Inflammatory macrophage treated with lipopolysaccharide for 4 hours (primary cell): ENCODE results near the gene CAPN5.

Experiments used
- DNase-seq: peaks from one replicate; pipeline ENCODE4 v3.0.0-alpha.2; 2020

CAPN5 gene

DNA sequence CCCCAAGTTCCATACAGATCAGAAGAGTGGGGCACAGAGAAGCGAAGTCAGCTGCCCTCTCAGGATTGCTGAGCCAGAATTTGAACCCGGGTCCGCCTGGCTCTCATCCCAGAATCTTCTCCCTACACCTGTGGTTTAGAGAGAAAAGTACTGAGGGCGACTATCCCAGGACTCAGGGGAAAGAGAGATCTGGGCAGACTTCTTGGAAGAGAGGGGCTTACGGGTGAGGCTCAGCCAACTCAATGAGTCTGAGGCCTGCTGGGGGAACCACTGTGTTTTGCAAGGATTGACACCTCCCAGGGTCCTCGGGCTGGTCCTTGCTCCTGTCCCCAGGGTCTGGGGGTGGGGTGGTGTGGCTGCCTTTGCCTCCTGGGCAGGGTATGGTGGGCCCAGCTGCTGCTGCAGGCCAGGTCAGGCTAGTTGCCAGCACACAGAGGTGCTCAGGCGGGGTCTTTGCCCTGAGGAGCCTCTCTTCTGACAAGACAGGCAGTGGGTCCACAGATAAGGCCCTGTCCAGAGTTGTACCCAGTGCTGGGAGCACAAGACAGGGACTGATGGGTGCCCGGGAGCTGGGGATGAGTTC is 1.2 kb downstream of the CAPN5 start:
- DNase-seq = no peak

- no peak for DNase-seq
Observed at GRCh38 chr11:77068457-77069335, 1.9 kb downstream of the CAPN5 start.

DNA sequence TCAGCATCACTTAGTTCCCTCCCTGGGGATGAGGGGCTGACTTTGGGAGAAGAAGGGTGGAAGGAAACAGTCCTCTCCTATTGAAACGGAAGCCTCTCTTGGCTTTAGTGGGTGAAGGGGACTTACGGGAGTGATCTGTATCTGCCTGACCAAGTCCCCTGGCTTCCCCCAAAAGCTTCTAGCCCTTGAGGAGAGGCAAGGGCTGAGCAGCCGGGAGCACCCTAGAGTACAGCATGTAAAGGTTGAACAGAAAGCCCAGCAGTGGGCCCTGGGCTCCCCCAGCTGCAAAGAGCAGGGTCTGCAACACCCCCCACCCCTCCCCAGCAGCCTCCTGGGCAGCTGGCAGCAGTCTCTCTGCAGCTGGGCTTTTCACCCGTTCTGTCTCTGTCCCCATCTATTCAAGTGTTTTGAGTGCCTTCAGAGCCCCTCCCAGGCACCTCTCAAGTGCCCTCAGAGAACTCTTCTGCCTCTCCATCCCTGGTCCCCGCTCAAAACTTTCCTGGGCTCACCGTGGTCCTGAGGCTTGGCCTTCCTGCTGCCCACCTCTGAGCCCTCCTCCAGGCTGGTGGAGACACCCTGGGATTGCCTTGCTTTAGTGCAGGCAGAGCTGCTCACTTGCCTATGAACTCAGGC is 2.7 kb downstream of the CAPN5 start:
- no peak for DNase-seq

GRCh38 chr11:77069969-77070582 is 3.3 kb downstream of the CAPN5 start:
- no peak for DNase-seq

DNA sequence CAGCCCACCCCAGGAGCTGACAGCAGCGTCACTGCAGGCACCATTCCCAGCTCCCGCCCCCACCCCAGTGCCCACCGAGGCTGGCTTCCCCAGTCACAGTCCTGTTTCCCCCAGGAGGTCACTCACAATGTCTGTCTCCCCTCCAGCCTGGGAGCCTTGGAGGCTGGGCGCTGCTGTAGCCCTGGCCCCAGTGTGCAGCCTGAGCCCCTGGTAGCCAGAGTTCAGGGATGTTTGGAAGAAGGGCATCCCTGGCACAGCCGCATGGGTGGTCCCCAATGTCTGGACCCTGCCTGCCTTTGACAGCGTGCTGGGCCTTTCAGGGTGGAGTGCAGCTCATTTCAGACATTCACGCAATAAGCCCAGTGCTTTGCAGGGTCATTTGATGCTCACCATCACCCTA is 4.3 kb downstream of the CAPN5 start:
- no peak for DNase-seq

DNA sequence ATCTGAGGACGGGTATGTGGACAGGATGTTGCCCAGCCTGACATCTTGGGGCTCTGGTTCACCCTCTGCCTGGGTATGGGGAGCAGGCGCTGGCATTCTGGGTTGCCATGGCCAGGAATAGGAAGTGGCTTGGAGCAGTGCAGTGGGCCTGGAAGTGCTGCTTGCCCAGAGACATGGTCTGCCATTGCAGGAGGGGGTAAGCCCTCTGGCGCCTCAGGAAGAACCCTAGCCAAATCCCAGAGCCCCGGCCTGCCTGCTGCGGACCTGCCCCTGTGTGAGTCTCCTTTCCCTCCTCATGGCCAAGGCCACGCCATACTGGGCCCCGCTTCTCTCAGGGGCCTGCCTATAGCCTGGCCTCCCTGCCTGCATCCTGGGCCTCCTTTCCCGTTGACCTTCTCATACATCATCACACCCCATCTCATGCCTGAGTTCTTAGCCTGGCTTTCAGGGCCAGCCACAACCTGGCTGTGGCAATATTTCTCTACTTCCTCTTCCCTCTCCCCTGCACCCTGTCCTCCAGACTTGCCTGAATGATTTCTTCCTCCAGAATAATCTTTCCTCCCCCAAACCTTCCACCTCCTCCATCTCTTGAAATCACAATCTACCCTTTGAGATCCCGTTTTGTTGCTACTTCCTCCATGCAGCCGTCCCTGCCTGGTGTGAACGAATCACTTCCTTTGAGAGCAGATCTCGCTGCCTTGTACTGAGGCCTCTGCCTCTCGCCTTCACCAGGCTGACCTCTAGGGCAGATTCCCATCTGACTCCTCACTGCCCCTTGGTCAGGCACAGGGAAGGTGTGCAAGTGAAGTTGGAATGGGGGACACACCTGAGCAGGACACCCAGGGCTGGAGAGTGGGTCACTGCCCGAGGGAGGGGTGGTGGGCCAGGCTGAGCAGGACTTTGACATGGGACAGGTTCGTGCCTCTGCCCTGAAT is 5.2 kb downstream of the CAPN5 start:
- DNase-seq = peak; percentile 39

DNA sequence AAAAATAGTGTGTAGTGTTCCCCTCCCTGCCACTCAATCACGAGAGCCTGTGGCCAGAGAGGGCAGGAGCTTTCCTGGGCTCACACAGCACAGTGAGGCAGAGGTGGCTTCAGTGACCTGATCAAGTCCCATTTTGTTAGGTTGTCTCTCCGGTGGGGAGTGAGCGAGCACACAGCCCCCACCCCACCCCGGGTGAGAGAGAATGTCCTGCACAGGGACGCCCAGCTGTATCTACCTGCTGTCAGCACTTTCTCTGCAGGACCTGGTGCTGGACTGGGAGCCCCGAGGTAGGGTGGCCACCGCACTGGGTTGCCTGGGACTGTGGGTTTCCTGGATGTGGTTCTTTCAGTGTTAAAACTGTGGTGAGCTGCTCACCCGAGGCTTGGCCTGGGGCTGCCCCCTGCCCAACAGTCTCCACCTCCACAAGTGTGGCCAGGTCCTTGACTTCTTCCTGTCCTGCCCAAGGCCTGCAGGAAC is 6.1 kb downstream of the CAPN5 start:
- no peak for DNase-seq

DNA sequence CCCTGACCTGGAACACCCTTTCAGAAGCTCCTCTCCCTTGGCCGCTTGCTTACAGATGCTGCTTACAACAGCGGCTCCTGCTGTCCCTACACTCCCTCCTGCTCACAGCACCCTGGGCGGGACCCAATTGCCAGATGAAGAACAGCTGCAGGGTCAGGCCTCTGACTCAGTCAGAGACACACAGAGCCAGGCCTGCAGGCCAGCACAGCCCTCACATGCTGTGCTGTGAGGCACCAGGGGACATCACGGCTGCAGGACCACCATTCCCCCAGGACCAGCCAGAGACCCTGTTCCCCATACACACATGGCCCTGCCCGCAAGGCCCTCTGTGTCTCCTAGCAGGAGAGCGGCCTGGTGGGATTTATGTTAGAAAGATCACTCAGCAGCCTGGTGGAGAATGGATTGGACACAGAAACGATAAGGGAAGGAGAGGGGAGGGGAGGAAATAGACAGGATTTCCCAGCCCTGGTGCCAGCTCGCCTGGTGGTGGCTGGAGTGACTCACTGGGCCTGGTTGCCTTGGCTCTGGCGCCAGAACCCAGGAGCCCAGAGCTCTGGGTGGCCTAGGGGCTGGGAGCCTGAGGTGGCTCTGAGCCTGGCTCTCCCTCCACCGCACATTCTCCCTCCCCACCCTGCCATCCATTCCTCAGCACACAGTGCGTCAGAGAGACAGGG is 6.7 kb downstream of the CAPN5 start:
- DNase-seq = no peak

DNA sequence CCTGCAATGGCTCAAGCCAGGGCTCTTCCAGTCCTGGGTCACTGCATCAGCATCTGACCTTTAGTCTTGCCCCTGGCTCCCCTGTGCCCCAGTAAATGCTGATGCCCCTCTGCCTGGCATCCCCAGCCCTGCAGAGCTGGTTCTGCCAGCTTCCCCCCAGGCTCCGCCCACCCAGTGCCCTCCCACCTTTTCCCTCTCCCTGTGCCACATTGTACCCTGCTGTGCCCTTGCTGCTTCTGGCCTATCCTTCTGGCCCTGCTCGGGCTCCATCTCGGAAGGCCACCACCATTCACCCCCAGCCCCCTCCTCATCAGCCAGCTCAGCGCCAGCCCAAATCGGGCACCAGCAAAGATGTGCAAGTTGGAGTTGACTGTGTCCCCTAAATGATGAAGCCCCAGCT is 7.4 kb downstream of the CAPN5 start:
- DNase-seq = no peak

GRCh38 chr11:77074626-77075221 is 8.0 kb downstream of the CAPN5 start:
- no peak for DNase-seq

- DNase-seq = no peak
Observed at GRCh38 chr11:77075425-77075905, 8.7 kb downstream of the CAPN5 start.

DNA sequence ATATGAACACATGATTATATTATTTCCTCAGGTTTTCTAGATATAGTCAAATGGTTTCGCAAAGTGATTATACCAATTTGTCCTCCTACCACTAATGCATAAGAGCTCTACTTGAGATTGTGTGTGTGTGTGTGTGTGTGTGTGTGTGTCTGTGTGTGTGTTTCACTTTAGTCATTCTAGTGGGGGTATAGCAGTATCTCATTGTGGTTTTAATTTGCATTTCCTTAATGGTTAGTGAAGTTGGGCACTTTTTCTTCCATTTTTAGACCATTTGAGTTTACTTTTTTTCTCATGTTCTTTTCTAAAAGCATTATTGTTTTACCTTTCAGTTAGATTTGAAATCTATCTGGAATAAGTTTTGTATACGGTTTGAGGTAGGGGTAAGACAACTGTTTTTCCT is 12.9 kb downstream of the CAPN5 start:
- DNase-seq = no peak

DNA sequence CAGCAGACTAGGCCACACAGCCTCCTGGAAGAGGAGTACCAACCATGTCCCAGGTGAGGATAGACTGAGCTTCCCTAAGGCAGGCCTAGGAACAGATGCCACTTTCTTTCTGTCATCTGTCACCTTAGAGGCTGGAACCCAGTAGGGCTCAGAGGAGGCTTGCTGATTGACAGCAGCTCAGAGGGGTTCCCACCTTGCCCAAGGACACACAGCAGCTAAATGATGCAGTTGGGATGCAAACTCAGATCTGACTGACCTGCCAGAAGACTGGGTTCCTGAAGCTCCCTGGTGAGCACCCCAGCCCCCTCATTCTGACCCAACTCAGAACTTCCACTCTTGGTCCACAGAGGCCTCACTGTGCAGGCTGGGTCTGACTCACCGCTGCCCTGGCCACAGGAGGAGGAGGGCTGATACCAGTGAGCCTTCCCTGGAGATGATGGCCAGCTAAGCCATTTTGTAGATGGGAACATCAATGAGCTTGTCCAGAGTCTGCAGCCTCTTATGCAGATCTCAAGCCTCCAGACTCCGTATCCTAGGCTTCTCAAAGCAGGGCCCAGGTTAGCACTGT is 14.0 kb downstream of the CAPN5 start:
- peak; percentile 9 for DNase-seq

GRCh38 chr11:77081381-77081851 is 14.6 kb downstream of the CAPN5 start:
- no peak for DNase-seq

- DNase-seq = no peak
Observed at GRCh38 chr11:77081976-77082836, 15.4 kb downstream of the CAPN5 start.

- DNase-seq = peak; percentile 64
Observed at GRCh38 chr11:77082838-77083565, 16.2 kb downstream of the CAPN5 start.

DNA sequence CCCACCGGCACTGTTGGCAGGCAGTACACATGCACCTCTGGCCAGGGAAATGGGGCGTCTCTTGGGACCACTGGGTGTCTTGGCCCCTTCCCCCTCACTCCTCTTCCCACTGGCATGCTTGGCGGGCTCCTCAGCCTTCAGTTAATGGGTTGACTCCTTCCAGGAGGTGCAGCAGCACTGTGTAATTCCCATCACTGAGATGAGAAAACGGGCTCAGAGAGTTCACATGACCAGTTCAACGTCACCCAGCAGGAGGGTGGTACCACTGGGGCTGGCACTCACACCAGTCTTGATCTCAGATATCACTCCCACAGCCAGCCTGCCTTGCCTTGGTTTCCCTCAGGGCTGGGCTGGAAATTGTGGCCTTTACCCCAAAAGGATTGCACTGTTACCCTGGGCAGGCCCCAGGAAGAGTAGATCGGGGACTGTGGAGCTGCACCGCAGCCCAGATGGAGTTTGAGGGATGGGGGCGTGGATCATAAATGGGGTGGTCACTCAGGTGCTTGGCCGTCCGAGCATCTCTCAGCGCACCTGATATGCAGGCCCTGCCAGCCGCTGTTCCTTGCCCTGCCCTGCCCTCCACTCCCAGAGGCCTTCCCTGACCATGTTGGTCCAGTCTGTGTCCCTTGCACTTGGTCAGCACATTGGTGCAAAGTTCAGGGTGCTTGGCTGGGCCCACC is 16.9 kb downstream of the CAPN5 start:
- no peak for DNase-seq

GRCh38 chr11:77084581-77085191 is 17.9 kb downstream of the CAPN5 start:
- DNase-seq = no peak
